HUES64 (cell line): ENCODE data around the gene ADAMTS14.

Source experiments
- H3K27ac ChIP-seq: 2 replicates; pipeline ENCODE4 v1.7.0; 2013; ENCODE audit warnings: low read depth, low read length, inconsistent platforms
- H3K27me3 ChIP-seq: 2 replicates; pipeline ENCODE4 v1.6.1; 2013; ENCODE audit warnings: mild to moderate bottlenecking, low read length; ENCODE audit not compliant: insufficient read depth
- H3K36me3 ChIP-seq: 2 replicates; pipeline ENCODE4 v1.6.1; 2013; ENCODE audit warnings: mild to moderate bottlenecking, low read length; ENCODE audit not compliant: insufficient read depth
- H3K4me1 ChIP-seq: 2 replicates; pipeline ENCODE4 v1.6.1; 2013; ENCODE audit warnings: mild to moderate bottlenecking, low read length, moderate library complexity; ENCODE audit not compliant: insufficient read depth
- H3K4me3 ChIP-seq: 2 replicates; pipeline ENCODE4 v1.5.1; 2013; ENCODE audit warnings: mild to moderate bottlenecking, low read length, moderate library complexity
- H3K9ac ChIP-seq: 2 replicates; pipeline ENCODE4 v1.6.1; 2013; ENCODE audit warnings: mild to moderate bottlenecking, low read depth, low read length
- H3K9me3 ChIP-seq: 2 replicates; pipeline ENCODE4 v1.6.1; 2013; ENCODE audit warnings: low read depth, low read length; ENCODE audit not compliant: insufficient read depth
- WGBS: fragments of 150-250, 120-280 bp; methylation state at CpG from one replicate; pipeline ENCODE4 v1.1.7; 2013; ENCODE audit warnings: missing lambda C conversion rate; 5-methylcytosine and 5-hydroxymethylcytosine counted together

ADAMTS14 gene

DNA sequence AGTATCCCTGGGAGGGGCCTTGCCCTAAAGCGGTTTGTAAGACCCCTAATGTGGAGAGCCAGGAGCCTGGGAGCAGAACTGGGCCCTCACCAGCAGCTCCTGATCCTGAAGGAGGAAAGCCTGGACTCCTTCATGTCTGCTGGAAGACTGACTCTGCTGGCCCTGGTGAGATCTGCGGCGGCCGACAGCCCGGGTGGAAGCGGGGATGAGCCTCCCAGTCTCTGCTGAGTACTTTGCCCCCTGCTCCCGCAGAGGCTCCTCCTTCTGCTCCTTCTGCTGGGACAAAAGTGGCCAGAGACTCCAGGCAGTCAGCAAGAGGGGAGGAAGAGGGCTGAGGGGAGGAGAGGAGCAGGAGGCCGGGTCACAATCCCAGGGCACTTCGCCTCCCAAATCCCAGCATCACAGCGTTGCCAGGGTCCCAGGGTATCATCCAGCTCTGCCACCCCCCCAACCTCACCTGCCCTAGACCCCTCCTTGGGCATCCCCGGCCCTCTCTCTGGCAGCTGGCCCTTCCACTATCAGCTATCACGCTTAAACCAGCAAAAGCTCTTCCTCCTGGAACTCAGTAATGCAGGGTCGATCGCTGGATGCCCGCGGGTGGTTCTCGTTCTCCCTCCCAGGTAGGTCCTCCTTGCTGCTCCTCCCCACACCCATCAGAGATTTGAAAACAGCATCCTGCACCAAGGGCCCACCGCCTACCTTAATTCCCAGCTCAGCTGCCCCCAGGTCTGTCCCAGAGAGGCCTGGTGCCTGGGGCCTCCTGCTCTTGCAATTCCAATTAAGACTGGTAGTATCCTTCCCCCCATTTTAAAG, 105.0 kb downstream of the ADAMTS14 start:
- Histone ChIP-seq H3K27ac (no peak overlapping the region), H3K9me3 (no peaks in the 10 kb centered on the region), H3K27me3 (no peaks in the 10 kb centered on the region), H3K4me3 (no peak overlapping the region), H3K9ac (no peak overlapping the region), H3K4me1 (no peaks in the 10 kb centered on the region), H3K36me3 (no peaks in the 10 kb centered on the region)
- 95% methylated on average over 18 of the region's 18 CpGs for WGBS

DNA sequence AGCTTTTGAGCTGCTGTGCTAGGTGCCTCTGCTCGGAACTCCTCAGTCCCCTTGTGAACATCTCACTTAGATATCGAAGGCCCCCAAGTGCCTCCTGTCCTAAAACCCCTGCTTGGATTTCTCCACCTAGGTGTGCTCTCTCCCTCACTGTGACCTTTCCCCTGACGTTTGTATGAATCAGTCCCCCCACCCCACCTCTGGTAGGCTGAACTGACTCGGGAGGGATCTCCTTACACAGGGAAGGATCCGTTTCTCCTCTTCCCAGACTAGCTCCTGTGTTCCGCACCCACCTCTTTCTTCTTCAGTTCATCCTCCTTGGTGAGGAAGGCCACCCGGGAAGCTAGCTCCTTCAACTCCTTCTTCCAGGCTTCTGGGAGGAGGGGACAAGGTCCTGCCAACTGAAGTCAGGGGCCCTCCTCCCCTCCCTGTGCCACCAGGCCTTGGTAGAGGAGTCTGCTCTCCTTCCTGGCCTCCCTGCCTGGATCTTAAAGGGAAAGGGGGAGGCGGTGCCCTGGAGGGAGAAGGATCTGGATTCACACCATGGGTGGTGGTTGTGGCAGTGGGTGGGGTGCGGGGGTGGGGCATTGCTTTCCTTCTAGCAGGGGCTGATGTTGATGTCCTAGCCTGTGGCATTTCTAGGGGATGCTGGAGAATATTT, 106.1 kb downstream of the ADAMTS14 start:
- Histone ChIP-seq H3K4me1 (no peaks in the 10 kb centered on the region), H3K27ac (no peak overlapping the region), H3K4me3 (no peak overlapping the region), H3K9me3 (no peaks in the 10 kb centered on the region), H3K36me3 (no peaks in the 10 kb centered on the region), H3K27me3 (no peaks in the 10 kb centered on the region), H3K9ac (no peak overlapping the region)
- WGBS, result 68% methylated on average over 9 of the region's 9 CpGs

DNA sequence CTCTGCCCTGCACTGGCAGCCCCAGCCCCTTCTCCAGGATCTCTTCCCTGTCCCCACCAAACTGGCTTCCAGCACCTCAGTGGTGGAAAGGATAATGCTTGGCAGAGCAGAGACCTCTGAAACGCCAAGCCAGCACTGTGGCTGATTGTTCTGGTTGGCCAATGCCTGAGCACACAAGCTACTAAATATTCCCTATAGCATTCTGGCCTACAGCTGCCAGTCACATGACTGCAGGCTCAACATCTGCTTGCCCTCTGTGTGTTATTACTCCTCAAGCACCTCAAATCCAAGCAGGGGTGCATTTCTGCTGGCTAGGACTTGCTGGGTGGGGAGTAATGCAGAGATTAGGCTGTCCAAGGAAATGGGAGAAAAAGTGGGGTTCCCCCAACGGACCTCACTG, 106.8 kb downstream of the ADAMTS14 start:
- Histone ChIP-seq H3K27me3 (no peaks in the 10 kb centered on the region), H3K9ac (no peak overlapping the region), H3K36me3 (no peaks in the 10 kb centered on the region), H3K4me1 (no peaks in the 10 kb centered on the region), H3K9me3 (no peaks in the 10 kb centered on the region), H3K27ac (no peak overlapping the region), H3K4me3 (no peak overlapping the region)
- 94% methylated on average over 2 of the region's 2 CpGs for WGBS

DNA sequence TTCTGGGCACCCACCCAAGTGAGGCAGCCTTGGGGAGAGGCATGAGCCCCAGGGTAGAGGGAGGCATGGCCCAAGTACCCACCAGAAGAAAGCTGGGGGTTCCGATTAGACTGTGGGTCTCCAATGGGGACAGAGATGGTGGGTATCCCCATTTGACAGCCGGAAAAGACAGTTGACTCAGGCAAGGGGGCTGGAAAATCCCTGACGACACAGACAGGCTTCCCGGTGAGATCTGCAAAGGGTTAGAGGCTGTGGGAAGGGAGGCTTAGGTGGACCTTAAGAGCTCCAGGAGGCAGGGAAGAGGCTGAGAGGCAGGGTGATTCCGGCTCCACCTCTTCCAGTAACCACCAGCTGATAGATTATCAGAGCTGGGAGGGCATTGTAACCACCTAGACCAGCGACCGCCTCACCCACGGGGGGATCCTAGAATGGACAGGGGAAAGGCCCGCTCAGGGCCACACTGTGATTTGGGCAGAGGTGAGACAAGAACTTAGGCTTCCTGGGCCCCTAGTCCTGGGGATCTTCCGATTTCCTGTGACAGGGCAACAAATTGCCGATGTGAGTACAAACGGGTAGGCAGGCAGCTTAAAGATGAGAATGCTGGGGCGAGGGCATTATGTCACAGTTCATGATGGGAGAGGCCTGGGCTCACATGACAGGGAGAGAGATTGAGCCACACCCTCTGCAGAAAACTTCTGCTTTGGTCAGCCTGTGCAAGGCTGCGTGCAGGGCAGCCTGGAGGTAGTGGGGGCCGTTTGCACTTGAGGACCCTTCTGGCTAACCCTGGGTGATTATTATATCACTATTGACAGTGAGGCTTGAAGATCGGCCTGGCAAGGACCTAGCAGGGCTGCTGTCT, 107.4 kb downstream of the ADAMTS14 start:
- Histone ChIP-seq H3K27ac (no peak overlapping the region), H3K9ac (no peak overlapping the region)
- WGBS, result 91% methylated on average over 16 of the region's 16 CpGs

DNA sequence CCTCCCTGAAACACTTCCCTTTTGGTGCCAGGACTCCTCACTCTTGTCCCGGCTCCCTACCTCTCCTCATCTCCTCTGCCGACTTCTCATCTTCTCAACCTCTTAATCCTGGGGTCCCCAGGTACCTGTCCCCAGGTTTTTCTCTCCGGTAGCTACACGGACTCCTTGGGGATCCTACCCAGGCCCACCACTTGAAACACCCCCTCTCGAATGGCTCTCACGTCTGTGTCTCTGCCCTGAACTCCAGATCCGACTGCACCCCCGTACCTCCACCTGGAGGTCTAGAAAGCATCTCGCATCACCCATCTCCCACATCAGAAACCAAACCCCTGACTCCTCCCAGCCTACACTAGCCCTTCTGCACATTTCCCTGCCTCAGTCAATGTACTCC, 108.1 kb downstream of the ADAMTS14 start:
- H3K9ac ChIP-seq, result no peak overlapping the region
- H3K27ac ChIP-seq, result no peak overlapping the region
- WGBS, result 93% methylated on average over 9 of the region's 9 CpGs
- H3K36me3 ChIP-seq, result no peaks in the 10 kb centered on the region
- no peak overlapping the region for H3K4me3 ChIP-seq
- no peaks in the 10 kb centered on the region for H3K27me3 ChIP-seq
- H3K4me1 ChIP-seq, result no peaks in the 10 kb centered on the region
- H3K9me3 ChIP-seq, result no peaks in the 10 kb centered on the region

More for the DNA sequence above, 107.4 kb downstream of the ADAMTS14 start:
- Histone ChIP-seq H3K27me3 (no peaks in the 10 kb centered on the region), H3K36me3 (no peaks in the 10 kb centered on the region), H3K4me3 (no peak overlapping the region), H3K9me3 (no peaks in the 10 kb centered on the region), H3K4me1 (no peaks in the 10 kb centered on the region)

DNA sequence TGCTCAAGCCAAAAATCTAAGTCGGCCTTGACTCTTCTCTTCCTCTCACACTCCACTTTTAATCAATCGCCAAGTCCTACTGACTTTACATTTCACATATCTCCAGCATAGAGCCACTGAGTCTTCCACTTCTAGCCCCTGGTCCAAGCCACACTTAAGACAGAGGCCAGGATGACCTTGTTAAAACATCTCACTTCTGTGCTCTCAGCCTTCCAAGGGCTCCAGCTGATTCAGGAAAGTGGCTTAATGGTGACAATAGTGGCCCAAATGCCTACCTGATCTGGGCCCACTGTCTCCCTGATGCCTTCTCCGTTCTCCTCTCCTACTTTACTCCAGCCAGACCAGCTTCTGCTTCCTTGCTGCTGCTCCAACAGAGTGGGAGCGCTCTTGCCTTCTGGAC, 108.5 kb downstream of the ADAMTS14 start:
- no peaks in the 10 kb centered on the region for H3K27me3 ChIP-seq
- H3K4me3 ChIP-seq, result no peak overlapping the region
- H3K27ac ChIP-seq, result no peak overlapping the region
- 93% methylated on average over 4 of the region's 4 CpGs for WGBS
- no peaks in the 10 kb centered on the region for H3K4me1 ChIP-seq
- H3K36me3 ChIP-seq, result no peaks in the 10 kb centered on the region
- H3K9me3 ChIP-seq, result no peaks in the 10 kb centered on the region
- no peak overlapping the region for H3K9ac ChIP-seq

DNA sequence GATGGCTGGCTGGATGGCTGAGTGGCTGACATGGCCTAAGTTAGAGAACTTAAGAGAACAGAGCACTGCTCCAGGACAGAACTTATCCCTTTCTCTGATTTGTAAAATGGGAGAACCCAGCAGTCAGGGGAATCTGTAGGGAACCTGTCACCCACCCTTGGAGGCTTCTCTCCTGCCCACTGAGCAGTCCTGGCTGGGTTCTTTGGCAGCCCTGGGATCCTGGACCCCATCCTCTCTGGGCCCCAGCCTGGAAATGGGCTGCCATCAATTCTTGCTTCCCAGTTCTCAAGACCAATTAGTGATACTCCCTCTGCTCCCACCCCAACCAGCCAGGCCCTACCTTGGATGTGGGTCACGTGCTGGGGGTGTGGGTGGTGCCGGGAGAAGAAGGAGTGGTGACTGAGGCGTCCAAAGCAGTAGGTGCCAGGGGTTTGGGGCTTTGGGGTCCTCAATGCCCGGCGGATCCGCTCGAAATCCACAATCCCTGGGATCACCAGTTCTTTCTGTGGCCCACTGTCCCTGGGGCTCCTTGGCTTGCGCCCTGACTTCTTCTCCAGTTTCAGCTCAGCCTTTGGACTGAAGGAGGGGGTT, 109.2 kb downstream of the ADAMTS14 start:
- Histone ChIP-seq H3K4me3 (no peak overlapping the region), H3K27ac (no peak overlapping the region), H3K9me3 (no peaks in the 10 kb centered on the region), H3K27me3 (no peaks in the 10 kb centered on the region), H3K4me1 (no peaks in the 10 kb centered on the region), H3K9ac (no peak overlapping the region), H3K36me3 (no peaks in the 10 kb centered on the region)
- 95% methylated on average over 8 of the region's 8 CpGs for WGBS

DNA sequence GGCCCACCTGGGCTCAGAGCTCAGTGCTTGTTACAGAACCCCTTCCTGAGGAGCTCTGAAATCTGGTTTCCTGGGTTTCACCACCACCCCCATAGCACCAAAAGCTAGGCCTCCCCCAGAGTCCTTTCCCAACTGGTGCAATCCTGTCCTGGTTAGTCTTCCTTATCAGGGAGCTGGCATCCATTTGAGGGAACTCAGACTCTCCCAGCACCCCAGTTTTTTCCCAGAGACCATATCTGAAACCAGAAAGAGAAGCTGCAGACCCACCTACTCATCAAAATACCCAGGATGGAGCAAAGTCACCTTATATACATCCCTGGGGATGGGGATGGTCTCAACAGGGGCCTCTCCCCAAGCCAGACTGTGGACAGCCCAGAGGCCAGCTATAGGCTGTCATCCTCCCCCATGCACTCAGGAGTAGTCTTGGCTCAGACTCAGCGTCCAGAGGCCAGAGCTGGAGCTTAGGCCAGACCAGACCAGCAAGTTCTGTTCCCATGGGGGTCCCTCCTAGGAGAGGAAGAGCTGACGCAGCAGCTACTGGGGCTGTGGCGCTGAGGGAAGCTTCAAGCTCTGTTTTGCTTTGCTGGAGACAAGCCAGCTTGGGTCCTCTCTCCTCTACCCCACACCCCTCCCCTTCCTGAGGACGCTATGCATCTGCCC, 109.9 kb downstream of the ADAMTS14 start:
- no peaks in the 10 kb centered on the region for H3K27me3 ChIP-seq
- H3K36me3 ChIP-seq, result no peaks in the 10 kb centered on the region
- no peak overlapping the region for H3K9ac ChIP-seq
- H3K9me3 ChIP-seq, result no peaks in the 10 kb centered on the region
- WGBS, result 89% methylated on average over 4 of the region's 4 CpGs
- no peak overlapping the region for H3K27ac ChIP-seq
- H3K4me1 ChIP-seq, result no peaks in the 10 kb centered on the region
- H3K4me3 ChIP-seq, result no peak overlapping the region

DNA sequence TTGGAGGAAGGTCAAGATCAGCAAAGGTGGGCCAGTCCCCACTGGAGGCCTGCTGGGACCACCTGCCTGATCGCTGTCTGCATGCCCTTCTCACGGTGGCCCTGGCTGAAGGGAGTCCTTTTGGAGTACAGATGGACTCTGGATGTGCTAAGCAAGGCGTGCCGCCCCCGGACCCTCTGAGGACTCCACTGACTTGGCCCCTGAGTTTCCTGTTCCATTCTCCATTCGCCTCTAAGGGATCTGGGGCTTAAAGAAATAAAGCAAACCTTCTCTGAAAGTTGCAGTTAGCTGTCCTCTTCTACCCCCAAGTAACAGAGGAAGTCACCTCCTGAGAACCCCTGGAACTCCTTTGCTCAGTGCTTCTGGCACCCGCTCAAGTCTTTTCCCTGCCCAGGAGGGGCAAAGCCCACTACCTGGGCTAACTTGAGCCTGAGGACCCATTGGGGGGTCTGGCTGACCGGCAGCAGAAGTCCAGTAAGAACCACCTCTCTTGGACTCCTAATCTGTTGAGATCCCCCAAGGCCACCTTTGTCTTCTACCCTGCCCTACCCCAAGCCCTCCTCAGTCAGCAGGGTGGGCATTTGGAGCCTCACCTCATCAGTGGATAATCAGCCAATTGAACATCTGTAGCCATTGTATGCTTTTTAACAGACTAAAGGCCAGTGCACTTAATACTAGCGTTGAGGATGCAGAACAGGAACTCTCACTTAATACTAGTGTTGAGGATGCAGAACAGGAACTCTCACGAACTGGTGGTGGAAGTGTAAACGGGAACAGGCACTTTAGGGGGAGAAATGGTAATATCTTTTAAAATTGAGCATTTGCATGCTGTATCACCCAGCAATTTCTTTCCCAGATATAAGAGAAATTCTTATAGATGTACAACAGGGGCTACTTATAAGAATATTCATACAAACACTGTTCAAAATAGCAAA, 110.7 kb downstream of the ADAMTS14 start:
- Histone ChIP-seq H3K27ac (no peak overlapping the region), H3K36me3 (no peaks in the 10 kb centered on the region), H3K4me1 (no peaks in the 10 kb centered on the region), H3K9ac (no peak overlapping the region), H3K9me3 (no peaks in the 10 kb centered on the region), H3K27me3 (no peaks in the 10 kb centered on the region), H3K4me3 (no peak overlapping the region)
- WGBS, result 91% methylated on average over 11 of the region's 11 CpGs

DNA sequence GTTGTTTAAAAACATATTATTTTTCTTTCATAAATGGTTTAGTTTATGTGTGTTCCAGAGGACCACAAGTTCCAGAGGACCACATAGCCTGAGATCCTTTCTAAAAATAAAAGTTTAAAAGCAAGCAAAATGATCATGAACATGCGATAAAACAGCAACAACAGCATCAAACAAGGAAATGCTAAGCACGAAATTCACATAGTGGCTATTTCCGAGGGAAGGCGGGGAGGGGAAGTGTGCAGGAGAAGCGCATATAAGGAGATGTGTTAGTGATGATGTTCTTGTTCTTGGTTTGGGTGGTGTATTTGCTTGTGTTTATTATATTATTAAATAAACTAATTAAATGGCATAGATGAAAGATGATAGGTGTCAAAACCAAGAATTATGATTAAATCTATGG, 111.7 kb downstream of the ADAMTS14 start:
- Histone ChIP-seq H3K27me3 (no peaks in the 10 kb centered on the region), H3K9ac (no peak overlapping the region), H3K4me3 (no peak overlapping the region), H3K36me3 (no peaks in the 10 kb centered on the region), H3K27ac (no peak overlapping the region), H3K9me3 (no peaks in the 10 kb centered on the region), H3K4me1 (no peaks in the 10 kb centered on the region)
- 95% methylated on average over 5 of the region's 5 CpGs for WGBS
